Measurements from ENCODE around the gene PSMD5. TPM values are rescaled to one million over a fixed set of nuclear protein-coding genes. Genes with fewer than 3 reads are reported as not detected.

The PSMD5 gene
- total RNA-seq, 3 donors from 2014 or later (not counting 1 experiment from before 2014, with no cell fraction given) = 24.6 to 41.2 (median 37.1) TPM

DNA sequence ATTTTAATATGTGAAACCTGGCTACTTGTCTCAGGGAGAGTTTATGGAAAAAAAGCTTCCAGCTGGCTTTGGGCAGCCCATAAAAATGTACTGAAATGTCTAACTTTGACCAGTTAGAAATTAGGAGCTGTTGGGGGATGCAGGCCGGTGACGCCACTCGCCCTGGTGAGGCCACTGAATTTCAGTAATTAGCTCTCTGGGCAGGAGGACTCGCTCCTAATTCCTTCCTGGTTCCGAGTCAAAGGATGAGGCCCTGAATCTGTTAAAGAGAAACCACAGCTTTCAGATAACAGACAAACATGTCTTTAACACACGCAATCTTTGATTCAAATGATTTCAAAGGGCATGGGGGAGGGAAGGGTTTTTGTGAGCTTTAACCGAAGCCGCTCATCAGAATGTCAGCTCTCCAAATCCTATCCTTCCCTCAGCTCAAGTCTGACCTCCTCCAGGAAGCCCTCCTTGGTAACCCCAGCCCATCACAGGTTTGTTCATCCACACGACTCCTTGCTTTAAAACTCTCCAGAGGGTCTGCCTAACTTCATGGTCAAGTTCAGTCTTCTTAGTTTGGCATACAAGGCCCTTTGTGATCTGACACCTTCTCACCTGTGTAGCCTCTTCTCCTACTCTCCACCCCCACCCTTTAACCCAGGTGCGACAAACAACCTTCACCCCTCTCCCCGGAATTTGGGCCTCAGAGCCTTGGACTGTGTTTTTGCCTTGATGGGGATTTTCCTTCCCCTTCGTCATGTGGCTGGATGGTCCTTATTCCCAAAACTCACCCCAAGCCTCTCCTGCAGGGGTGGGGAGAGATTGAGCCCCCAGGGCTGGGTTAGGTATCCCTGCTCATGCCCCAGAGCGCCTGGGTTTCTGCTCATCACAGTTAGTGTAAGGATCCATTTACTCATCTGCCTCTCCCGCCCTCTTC lies 47.9 kb upstream of the PSMD5 start:
- H3K27me3 Mint-ChIP-seq (ENCODE audit: low read depth in 2 of 2) = peaks cover 0 to 3% of the 10 kb centered on the region in 2 donors
- Histone ChIP-seq H3K36me3 (ENCODE audit: control insufficient read depth, insufficient read depth, low read length) (no peaks in the 10 kb centered on the region), H3K4me3 (ENCODE audit: low read length) (no peak overlapping the region), H3K27me3 (ENCODE audit: control insufficient read depth, insufficient read depth, low read length) (no peaks in the 10 kb centered on the region), H3K9me3 (ENCODE audit: control insufficient read depth, insufficient read depth, low read length) (no peaks in the 10 kb centered on the region), H3K4me1 (ENCODE audit: control insufficient read depth, insufficient read depth, low read length) (peaks cover 39% of the 10 kb centered on the region), H3K27ac (ENCODE audit: low read length) (peak overlapping the region; percentile 23)
- no peaks in the 10 kb centered on the region for H3K36me3 Mint-ChIP-seq
- no peaks in the 10 kb centered on the region for H3K9me3 Mint-ChIP-seq
- H3K4me1 Mint-ChIP-seq = peaks cover 15 to 23% of the 10 kb centered on the region in 2 donors
- no peak overlapping the region for H3K4me3 Mint-ChIP-seq
- 74% methylated on average over 10 of the region's 14 CpGs for WGBS (ENCODE audit: insufficient coverage)
- DNase-seq (peak in 1 of 2 donors; percentile 86), ATAC-seq (peak in 1 of 3 donors; percentile 26)
- no peak overlapping the region for H3K27ac Mint-ChIP-seq
- intact Hi-C loops (cut with micrococcal nuclease) = no loop called here
- TF ChIP-seq, protein P1, sequence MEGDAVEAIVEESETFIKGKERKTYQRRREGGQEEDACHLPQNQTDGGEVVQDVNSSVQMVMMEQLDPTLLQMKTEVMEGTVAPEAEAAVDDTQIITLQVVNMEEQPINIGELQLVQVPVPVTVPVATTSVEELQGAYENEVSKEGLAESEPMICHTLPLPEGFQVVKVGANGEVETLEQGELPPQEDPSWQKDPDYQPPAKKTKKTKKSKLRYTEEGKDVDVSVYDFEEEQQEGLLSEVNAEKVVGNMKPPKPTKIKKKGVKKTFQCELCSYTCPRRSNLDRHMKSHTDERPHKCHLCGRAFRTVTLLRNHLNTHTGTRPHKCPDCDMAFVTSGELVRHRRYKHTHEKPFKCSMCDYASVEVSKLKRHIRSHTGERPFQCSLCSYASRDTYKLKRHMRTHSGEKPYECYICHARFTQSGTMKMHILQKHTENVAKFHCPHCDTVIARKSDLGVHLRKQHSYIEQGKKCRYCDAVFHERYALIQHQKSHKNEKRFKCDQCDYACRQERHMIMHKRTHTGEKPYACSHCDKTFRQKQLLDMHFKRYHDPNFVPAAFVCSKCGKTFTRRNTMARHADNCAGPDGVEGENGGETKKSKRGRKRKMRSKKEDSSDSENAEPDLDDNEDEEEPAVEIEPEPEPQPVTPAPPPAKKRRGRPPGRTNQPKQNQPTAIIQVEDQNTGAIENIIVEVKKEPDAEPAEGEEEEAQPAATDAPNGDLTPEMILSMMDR (IDR thresholded peaks at IDR 0.05) = no peak

DNA sequence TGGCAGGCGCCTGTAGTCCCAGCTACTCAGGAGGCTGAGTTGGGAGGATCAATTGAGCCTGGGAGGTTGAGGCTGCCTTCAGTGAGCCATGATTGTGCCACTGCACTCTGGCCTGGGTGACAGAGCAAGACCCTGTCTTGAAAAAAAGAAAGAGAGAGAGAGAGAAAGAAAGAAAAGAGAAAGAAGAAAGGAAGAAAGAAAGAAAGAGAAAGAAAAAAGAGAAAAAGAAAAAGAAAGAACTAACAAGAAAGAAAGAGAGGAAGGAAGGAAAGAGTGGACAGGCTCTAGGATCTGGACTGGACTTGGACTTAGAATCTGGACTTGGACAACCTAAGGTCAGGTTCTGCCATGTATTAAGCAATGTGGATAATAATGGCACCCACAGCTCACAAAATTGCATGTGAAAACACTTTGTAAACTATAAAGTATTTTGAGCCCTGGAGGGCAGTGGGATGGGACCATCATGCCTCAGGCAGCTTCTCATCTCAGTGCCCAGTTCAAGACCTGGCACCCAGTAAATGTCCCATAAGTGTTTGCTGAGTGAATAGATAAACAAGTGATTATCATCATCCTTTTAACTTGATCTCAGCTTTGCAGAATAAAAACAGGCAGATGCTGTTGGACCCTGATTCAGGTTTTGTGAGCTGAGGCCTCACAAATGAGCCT lies 47.0 kb upstream of the PSMD5 start:
- intact Hi-C loops (cut with micrococcal nuclease) = no loop called here
- no peaks in the 10 kb centered on the region for H3K9me3 ChIP-seq (ENCODE audit: control insufficient read depth, insufficient read depth, low read length)
- H3K4me3 ChIP-seq (ENCODE audit: low read length) = no peak overlapping the region
- H3K36me3 Mint-ChIP-seq = no peaks in the 10 kb centered on the region
- peaks cover 15 to 23% of the 10 kb centered on the region in 2 donors for H3K4me1 Mint-ChIP-seq
- no peaks in the 10 kb centered on the region for H3K36me3 ChIP-seq (ENCODE audit: control insufficient read depth, insufficient read depth, low read length)
- H3K27me3 Mint-ChIP-seq (ENCODE audit: low read depth in 2 of 2) = peaks cover 0 to 3% of the 10 kb centered on the region in 2 donors
- H3K4me1 ChIP-seq (ENCODE audit: control insufficient read depth, insufficient read depth, low read length) = peaks cover 39% of the 10 kb centered on the region
- H3K4me3 Mint-ChIP-seq = no peak overlapping the region
- no peak overlapping the region for H3K27ac ChIP-seq (ENCODE audit: low read length)
- ATAC-seq (no peak), DNase-seq (peak in 1 of 2 donors; percentile 45)
- peak overlapping the region in 1 of 2 donors; percentile 24 for H3K27ac Mint-ChIP-seq
- no peaks in the 10 kb centered on the region for H3K9me3 Mint-ChIP-seq
- TF ChIP-seq, protein P1 (IDR thresholded peaks at IDR 0.05) = no peak
- 94% methylated on average over 1 of the region's 1 CpG for WGBS (ENCODE audit: insufficient coverage)
- no peaks in the 10 kb centered on the region for H3K27me3 ChIP-seq (ENCODE audit: control insufficient read depth, insufficient read depth, low read length)

DNA sequence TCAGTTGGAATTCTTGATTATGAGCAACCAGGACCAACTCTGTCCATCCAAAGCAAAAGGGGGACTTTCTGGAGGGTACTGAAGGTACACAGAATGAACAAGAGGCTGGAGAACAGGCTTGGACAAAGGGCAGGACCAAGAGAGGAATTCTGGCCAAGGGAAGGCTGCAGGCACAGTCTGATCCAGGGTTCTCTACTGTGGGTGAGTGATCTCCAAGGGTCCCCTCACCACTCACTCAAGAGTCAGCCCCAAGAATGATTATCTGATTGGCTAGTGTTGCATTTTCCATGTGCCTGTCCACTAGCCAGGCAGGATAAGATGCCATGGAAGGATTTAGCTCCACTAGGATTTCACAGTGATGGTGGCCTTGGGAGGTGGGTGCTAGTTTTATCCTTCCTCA lies 45.9 kb upstream of the PSMD5 start:
- H3K9me3 ChIP-seq (ENCODE audit: control insufficient read depth, insufficient read depth, low read length) = no peaks in the 10 kb centered on the region
- no peaks in the 10 kb centered on the region for H3K27me3 ChIP-seq (ENCODE audit: control insufficient read depth, insufficient read depth, low read length)
- no peak overlapping the region for H3K4me3 ChIP-seq (ENCODE audit: low read length)
- peaks cover 32% of the 10 kb centered on the region for H3K4me1 ChIP-seq (ENCODE audit: control insufficient read depth, insufficient read depth, low read length)
- Mint-ChIP-seq H3K27ac (no peak overlapping the region), H3K36me3 (no peaks in the 10 kb centered on the region), H3K27me3 (ENCODE audit: low read depth in 2 of 2) (peaks cover 0 to 3% of the 10 kb centered on the region in 2 donors), H3K9me3 (no peaks in the 10 kb centered on the region), H3K4me3 (no peak overlapping the region), H3K4me1 (peaks cover 13 to 22% of the 10 kb centered on the region in 2 donors)
- DNase-seq (no peak), ATAC-seq (no peak)
- intact Hi-C loops (cut with micrococcal nuclease) = no loop called here
- H3K36me3 ChIP-seq (ENCODE audit: control insufficient read depth, insufficient read depth, low read length) = no peaks in the 10 kb centered on the region
- TF ChIP-seq, protein P1 (IDR thresholded peaks at IDR 0.05) = no peak
- H3K27ac ChIP-seq (ENCODE audit: low read length) = no peak overlapping the region

Data from natural killer cell (primary cell).